Astrocyte (in vitro differentiated cells and primary cell): ENCODE data around the gene C1QTNF5.

Experiments
- CTCF ChIP-seq: IDR thresholded peaks from 2 replicates; pipeline ENCODE4 v1.5.1; 2011; ENCODE audit warnings: low read depth, mild to moderate bottlenecking, inconsistent platforms, low read length, moderate library complexity; ENCODE audit not compliant: insufficient read depth
- EZH2 ChIP-seq: IDR thresholded peaks from 2 replicates; pipeline ENCODE4 v1.6.1; 2012; ENCODE audit warnings: mild to moderate bottlenecking, low read length, inconsistent platforms; ENCODE audit not compliant: insufficient read depth

GRCh38 chr11:119350302-119350701 is 9.6 kb upstream of the C1QTNF5 start:
- TF ChIP-seq CTCF: no peak
- no peak for TF ChIP-seq EZH2
